Activated CD4-positive, CD25-positive, alpha-beta regulatory T cell treated with anti-CD3 and anti-CD28 coated beads, Interleukin-2, amount 50 U/mL, for 16 hours (primary cell): ENCODE measurements around the gene CCDC71L.

Experiments used
- DNase-seq: peaks from one replicate; pipeline ENCODE4 v3.0.0-alpha.2; 2020; ENCODE audit warnings: low read depth, low spot score

The CCDC71L gene

DNA sequence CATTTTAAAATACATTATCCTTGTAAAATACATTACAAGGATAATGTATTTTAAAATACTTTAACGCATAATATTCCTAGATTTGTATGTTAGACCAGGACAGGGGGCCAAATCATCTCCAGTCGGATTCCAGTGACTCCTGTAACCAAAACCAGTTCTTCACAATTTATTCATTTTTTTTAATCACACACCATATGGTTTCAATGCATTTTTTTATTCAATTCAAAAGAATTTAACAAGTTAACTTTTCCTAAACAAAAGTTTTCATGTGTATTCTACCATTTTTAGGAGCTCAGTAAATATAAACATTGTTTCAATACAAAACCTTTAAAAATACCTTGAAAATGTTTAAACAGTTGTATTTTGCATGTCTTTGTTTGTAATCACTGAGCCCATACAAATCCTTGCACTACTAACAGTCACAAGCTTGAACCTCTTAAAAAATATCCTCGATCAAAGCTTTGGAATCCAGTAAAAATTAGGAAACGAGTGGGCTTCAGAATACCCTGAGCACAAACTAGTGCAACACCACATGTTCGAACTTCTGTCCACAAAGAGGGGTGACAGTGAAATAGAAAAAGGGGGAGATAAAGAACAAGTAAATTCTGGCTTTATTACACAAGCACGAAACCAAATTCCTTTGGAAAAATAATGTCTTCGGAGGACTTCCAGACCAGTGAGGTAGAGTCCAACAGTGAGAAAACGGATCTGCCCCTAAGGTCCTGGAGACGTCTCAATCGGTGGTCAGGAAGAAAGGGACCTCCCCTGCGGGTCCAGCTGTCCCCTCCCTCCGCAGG, 1.6 kb downstream of the CCDC71L start:
- DNase-seq = no peak

DNA sequence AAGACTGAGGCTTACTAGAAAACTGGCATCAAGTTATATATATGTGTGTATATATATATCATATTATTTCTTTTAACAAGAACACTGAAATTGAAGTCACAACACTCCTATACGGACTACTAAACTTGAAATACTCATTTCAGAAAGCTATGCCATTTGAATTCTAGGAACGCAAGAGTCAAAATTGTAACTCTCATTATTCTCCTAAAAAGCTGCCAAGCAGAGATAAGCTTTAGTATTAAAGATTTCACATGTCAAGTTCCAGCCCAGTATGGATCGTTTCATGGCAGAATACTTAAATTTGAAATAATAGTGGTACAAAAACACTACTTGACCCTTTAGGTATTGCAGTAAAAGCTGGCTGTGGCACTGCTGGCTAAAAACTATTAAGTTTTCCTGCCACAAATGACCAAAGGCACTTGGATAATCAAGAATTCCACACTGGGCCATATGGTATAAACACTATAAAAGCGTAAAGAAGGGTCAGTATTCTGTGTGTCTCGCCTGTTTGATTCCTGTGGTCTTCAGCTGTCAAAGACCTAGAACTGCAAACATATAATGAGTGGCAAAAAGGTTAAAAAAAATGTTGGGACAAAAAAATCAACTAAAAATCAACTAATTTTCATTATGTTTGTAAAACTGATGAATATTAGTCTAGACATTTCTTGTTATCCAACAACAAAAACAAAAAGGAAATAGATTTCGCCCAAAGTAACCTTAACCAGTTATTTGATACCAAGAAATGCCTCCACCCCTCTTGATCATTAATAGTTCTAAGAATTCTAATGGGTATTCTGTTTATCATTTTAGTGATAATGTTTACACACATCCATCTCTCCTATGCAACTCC, 2.4 kb downstream of the CCDC71L start:
- DNase-seq = no peak

DNA sequence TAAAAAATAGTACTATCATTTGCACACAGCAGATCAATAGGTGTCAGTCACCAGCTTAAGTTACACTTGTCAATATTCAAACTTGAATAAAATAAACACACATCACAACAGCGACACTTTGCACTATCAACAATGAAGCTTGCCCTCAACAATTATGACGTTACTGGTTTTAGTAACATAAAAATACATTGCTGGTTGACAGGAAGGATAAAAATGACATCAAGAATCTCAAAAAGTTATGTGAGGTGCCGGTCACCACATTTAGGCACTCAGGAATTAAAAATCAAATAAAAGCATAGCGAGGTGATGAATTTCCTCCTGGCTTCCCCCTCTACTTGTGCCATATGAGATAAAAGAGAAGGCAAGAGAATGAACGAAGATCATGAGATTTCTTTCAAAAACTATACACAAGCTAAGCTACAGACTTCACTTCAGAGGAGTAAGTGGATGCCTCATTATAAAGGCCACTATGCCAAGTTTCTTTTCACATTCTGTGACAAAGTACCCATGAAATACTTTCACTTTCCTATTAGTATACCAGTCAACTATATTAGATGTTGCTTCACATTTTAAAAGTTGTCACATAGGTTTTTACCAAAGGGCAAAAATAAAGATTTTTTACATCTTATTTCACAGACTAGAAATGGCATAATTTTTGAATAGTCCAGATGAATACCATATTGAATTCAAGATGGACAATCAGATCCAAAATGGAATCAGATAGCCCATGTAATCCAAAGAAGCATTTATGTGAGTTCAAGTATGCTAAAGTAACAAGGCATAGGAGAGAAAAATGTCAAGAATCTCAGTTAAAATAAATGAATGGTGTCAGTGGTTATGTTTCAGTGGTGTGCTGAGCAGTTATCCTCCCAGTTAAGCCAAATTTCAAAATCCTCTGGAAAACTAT, 3.6 kb downstream of the CCDC71L start:
- DNase-seq = no peak

DNA sequence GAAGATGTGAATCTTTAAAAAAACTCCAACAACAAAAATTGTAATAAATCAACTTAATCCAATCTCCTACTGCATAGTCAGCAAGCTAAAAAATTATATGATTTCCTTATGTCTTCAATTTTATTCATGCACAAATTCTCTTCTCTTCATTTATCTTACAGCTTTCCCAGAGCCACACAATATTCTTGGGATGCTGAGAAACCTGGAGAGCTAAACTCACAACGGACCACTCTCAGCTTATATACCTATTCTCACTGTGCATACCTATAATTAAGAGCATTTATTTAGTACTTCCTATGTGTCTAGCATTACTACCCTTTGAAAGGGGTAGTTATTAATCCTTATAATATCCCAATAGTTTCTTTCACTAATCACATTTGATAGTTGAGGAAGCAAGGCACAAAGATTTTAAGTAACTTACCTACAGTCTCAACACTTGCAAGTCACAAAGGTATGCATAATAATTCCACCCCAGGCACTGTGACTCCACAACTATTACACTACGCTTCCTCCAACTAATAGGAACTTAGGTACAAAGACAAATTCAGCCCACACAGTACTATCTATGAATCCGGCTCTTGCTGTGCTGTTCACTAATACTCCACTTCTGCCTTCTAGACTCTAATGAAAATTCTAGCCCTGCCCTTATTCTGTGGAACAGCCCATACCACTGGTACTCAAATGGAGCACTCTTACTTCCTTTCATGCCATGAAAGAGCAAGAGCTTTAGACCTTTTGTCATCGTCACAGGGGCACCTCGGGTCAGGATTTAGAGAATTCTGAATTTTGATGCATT, 5.1 kb downstream of the CCDC71L start:
- no peak for DNase-seq

DNA sequence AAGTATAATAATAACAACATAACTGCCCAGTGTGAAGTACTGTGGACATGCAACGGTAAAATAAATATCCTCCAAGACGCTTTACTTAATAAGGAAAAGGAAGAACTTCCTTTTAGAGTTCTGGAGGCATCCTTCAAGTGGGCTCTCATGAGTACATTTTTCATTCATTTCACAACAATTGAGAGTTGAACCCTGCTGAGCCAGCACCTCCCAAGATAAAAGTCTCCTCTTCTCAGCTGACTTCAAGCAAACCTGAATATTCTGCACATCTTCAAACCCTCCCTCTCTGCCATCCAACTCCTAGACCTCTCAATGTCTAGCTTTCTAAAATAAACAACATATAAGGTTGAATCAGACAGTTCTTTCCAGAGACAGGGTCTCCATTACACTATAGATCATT, 7.5 kb downstream of the CCDC71L start:
- DNase-seq = no peak

DNA sequence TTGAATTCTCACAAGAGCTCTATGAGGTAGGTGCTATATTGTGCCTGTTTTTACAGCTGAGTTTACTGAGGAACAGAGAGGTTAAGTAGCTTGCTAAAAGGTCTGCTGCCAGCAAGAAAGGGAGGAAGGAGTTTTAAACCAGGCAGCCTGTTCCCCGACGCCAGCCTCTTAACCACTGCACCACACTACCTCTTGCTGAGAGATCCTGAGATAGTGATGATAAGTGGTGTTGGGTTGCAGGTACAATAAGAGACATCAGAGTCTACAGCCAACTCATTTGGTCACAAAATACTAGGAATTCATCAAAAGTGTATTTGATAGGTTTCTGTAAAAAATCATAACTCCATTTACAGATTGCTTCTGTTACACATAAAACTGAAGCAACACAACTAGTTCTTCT, 8.0 kb downstream of the CCDC71L start:
- DNase-seq = no peak

DNA sequence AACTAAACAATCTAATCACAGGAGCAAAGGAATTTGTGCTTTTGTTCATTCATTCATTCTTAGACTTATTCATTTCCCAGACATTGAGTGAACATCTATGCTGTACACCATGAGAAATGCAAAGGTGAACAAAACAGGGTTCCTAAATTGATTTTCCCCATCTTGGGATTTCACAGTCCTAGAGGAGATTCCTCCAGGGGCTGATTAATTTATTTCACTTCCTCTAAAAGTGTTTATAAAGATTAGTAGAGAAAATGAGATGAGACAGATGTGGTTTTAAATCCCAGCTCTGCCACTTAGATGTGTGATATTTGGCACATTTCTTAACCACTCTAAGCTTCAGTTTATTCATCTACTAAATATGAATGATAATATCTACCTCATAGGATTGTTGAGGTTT, 8.9 kb downstream of the CCDC71L start:
- no peak for DNase-seq

DNA sequence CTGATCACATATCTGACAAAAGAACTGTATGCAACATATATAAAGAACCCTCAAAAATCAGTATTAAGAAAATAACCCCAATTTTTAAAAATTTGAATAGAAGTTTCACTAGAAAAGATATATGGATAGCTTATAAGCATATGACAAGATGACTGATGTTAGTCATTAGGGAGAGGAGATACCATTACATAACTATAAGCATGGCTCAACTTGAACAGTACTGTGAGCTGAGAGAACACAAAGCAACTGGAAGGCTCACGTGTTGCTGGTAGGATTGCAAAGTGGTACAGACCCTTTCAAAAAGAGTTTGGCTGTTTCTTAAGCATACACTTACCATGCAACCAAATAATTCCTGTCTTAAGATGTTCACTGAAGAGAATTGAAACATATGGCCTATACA, 14.7 kb downstream of the CCDC71L start:
- no peak for DNase-seq

DNA sequence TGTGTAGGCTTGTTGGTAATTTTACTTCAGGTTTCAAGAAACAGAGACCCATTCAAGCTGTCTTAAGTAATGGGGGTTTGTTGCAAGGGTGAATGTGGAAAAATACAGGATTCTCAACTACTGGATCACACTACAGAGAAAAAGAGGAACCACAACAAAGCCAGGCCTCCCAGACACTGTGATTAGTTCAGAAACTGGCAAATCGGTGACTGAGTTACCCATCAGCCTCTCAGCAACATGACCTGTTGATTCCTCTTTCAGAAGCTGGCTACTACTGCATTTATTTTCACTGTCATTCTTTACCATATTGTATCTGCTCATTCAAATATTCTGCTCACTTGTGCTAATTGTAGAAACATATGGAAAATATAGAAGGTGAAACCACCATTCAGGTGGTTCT, 16.0 kb downstream of the CCDC71L start:
- no peak for DNase-seq

DNA sequence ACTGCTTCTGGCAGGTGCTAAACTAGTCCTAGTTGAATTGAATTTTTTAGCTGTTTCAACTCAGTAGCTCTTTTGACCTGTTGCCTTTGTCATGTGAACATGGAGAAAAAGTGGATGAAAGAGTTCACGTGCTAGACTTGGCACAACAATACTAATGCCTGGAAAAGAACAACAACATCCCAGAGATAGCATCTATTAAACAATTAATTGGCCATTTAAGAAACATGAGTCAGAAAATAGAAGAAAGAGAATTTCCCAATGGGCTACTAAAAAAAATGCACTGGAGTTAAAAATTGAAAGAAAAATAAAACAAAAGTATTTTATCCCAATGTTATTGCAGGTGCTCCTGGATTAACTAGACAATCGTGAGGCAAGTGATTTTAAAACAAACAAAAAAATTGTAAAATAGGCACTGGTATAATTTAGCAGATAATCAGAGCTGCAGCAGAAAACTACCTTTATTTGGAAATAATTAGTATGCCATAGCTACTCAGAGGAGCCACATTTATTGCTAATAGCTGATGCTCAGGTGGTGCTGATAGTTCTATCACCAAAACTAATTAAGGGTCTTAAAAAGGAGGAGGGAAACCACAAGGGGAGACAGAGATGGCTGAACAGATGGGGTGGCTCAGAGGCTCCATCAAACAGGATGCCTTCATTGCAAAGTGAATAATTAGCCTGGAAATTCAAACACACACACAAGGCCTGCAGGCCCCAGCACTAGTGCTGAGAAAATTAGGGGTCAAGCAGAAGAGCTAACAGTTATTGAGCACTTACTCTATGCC, 17.6 kb downstream of the CCDC71L start:
- no peak for DNase-seq

DNA sequence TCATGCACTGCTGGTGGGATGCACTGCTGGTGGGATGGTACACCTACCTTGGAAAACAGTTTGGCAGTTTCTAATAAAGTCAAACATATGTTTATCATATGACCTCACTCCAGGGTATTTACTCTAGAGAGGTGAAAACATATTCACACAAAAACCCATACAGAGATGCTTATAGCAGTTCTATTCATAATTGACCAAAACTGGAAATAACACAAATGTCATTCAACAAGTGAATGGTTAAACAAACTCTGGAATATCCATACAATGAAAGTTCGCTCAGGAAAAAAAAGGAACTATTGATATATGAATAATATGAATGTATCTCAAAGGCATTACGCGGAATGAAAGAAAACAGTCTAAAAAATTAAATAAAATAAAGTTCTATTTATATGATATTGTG, 19.5 kb downstream of the CCDC71L start:
- DNase-seq = no peak

DNA sequence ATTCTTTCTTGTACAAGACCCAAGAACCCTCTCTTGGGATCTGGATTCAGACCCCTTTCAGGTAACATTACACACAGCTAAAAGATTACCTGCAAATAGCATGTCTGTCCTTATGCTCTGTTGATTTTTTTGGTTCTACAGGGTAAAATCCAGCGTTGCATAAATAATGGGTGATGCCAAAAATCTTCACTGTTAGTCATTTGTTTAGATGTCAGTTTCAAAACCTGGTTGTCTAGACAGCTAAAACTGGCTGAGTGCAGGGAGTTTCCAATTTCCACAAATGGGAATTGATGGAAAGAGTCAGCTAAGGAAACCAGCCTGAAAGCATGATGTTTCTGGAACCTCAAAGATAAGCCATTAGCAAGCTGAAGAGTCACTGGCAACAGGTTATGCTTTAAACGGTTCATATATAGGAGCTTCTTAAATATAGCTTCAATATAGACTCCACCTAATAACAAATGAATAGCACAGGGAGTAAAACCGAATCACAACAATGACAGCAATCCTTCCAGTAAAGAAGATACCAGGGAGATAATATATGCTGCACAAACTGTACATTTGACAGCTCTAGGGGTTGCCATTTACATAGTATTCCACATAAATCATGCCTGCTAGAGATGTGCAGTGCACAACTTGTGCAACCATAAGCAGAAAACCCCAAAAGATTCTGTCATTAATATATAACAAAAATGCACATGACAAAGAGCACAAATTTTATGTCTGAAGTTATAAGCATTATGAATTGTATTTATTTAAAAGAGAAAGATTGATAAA, 20.4 kb downstream of the CCDC71L start:
- no peak for DNase-seq

DNA sequence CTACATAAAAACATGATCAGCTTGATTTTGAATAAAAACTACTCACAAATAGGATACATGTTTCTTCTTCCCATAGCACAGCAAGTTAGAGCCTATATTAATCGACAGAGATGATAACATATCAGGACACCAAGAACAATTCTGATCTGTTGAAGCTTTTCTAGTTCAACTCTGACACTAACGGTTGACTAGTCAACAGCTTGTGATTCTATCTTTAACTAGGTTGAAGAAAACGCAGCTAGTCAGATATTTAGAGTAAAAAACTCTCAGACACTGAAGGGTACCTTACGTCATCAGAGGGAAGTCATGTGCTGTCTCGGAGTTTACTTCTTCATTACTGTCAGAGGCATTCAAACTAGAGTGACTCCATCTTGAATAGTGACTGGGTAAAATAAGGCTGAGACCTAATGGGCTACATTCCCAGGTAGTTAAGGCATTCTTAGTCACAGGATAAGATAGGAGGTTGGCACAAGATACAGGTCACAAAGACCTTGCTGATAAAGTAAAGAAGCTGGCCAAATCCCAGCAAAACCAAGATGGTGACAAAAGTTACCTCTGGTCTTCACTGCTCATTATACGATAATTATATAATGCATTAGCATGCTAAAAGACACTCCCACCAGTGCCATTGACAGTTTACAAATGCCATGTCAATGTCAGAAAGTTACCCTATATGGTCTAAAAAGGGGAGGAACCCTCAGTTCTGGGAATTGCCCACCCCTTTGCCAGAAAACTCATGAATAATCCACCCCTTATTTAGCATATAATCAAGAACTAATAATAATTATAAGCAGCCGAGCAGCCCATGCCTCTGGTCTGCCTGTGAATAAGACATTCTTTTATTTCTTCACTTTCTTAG, 21.3 kb downstream of the CCDC71L start:
- DNase-seq = no peak

DNA sequence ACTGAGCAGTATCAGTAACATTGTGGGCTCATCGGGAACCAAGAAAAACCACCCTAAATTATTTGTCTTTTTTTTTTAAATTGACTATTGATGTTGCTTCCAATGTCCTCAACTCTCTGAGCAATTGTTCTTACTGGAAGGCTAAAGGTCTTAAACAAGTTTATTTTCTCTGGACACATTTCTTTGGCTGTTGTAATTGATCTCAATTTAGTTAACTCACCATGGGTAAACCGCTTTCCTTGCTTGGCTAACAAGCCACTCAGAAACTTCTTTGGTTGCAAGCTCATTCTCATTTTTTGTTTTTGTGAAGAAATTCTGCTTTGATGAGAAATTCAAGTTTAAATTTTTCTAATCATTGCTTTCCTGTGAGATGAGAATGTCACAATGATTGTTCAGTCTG, 25.5 kb downstream of the CCDC71L start:
- DNase-seq = no peak

DNA sequence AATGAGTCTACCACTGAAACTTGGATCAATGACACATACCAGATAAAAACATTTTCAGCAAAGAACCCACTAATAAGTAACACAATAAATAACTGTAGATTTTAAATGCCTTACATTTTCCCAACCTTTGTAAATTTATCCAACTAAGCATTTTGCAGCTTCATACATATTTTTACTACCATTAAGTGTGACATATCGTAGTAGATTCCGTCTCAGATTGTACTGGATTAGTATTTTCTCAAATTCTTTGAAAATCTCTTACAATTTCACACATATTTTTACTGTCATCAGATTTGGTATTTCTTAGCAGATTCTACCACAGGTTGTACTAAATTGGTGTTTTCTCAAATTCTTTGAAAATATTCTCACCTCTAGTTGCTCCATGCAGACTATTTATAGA, 26.0 kb downstream of the CCDC71L start:
- no peak for DNase-seq

DNA sequence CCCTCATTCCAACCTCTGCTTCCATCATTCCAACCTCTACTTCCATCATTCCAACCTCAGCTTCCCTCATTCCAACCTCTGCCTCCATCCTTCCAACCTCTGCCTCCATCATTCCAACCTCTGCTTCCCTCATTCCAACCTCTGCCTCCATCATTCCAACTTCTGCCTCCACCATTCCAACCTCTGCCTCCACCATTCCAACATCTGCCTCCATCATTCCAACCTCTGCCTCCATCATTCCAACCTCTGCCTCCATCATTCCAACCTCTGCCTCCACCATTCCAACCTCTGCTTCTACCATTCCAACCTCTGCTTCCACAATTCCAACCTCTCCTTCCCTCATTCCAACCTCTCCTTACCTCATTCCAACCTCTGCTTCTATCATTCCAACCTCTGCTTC, 30.3 kb downstream of the CCDC71L start:
- DNase-seq = no peak

DNA sequence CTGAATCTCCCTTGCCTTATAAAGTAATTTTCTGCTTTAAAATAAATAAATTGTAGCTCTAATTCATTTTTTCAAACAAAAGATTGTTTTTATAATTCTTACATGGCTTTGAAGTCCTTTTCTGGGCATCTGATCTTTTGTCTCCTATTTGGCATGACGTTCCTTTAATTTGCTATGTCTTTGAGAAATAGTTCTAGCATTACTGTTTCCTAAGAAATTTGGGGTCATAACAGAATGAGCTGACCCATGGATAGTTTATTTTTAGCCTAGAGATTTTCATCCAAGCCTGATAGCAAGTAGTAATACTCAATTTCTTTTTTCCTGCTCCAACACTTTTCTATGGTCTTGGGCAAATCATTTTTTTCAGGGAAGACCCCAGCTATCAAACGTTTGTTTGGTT, 31.4 kb downstream of the CCDC71L start:
- no peak for DNase-seq

DNA sequence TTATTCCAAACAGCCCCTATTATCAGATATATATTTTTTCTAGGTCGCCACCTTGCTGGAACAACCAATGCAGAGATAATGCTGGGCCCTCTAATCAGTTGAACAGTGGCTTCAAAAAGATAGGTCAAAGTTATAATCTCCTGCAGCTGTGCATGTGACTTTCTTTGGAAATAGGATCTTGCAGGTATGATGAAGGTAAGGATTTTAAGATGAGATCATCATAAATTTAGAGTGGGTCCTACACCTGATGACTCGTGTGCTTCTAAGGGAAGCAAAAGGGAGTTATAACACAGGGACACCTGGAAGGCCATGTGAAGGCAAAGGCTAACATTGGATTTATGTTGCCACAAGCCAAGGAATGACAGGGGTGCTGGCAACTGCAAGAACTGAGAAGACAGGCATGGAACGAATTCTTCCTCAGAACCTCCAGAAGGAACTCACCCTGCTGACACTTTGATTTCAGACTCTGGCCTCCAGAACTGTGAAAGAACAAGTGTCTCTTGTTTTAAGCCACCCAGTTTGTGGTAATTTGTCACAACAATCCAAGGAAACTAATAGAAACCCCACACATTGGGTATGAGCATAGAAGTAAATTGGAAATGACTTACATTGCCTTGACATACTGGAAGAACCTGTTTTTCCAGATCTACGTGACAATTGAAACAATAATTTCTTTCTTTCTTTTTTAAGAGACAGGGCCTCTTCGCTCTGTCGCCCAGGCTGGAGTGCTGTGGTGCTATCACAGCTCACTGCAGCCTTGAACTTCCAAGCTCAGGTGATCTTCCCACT, 34.4 kb downstream of the CCDC71L start:
- no peak for DNase-seq
